Measurements from ENCODE around the gene IKZF5. TPM values are rescaled to one million over a fixed set of nuclear protein-coding genes. Genes with fewer than 3 reads are reported as not detected.

The IKZF5 gene
- total RNA-seq, 1 experiment from 2014 or later, result 3.4 TPM

- in situ Hi-C loops (cut with HindIII; ENCODE audit: low pct_unique_long_range_greater_than_20kb, low sequenced_read_pairs), result no loop called here
- no peak for DNase-seq (ENCODE audit: low read depth, low spot score)
Observed at GRCh38 chr10:123019264-123019663, 10.7 kb upstream of the IKZF5 start.

GRCh38 chr10:123018531-123018930, 9.9 kb upstream of the IKZF5 start:
- DNase-seq (ENCODE audit: low read depth, low spot score), result no peak
- in situ Hi-C loops (cut with HindIII; ENCODE audit: low pct_unique_long_range_greater_than_20kb, low sequenced_read_pairs), result no loop called here

GRCh38 chr10:123017421-123018165, 9.0 kb upstream of the IKZF5 start:
- DNase-seq (ENCODE audit: low read depth, low spot score), result no peak
- in situ Hi-C loops (cut with HindIII; ENCODE audit: low pct_unique_long_range_greater_than_20kb, low sequenced_read_pairs), result no loop called here

- in situ Hi-C loops (cut with HindIII; ENCODE audit: low pct_unique_long_range_greater_than_20kb, low sequenced_read_pairs), result no loop called here
- no peak for DNase-seq (ENCODE audit: low read depth, low spot score)
Observed at GRCh38 chr10:123016228-123016627, 7.6 kb upstream of the IKZF5 start.

GRCh38 chr10:123014772-123015171, 6.2 kb upstream of the IKZF5 start:
- in situ Hi-C loops (cut with HindIII; ENCODE audit: low pct_unique_long_range_greater_than_20kb, low sequenced_read_pairs), result no loop called here
- no peak for DNase-seq (ENCODE audit: low read depth, low spot score)

GRCh38 chr10:123013456-123014419, 5.1 kb upstream of the IKZF5 start:
- in situ Hi-C loops (cut with HindIII; ENCODE audit: low pct_unique_long_range_greater_than_20kb, low sequenced_read_pairs), result no loop called here
- no peak for DNase-seq (ENCODE audit: low read depth, low spot score)

GRCh38 chr10:123011987-123012386, 3.4 kb upstream of the IKZF5 start:
- in situ Hi-C loops (cut with HindIII; ENCODE audit: low pct_unique_long_range_greater_than_20kb, low sequenced_read_pairs), result no loop called here
- no peak for DNase-seq (ENCODE audit: low read depth, low spot score)

GRCh38 chr10:123009105-123009820, 668 bp upstream of the IKZF5 start:
- no peak for DNase-seq (ENCODE audit: low read depth, low spot score)
- in situ Hi-C loops (cut with HindIII; ENCODE audit: low pct_unique_long_range_greater_than_20kb, low sequenced_read_pairs), result no loop called here

- in situ Hi-C loops (cut with HindIII; ENCODE audit: low pct_unique_long_range_greater_than_20kb, low sequenced_read_pairs), result no loop called here
- peak; percentile 36 for DNase-seq (ENCODE audit: low read depth, low spot score)
Observed at GRCh38 chr10:123007558-123008354, 839 bp downstream of the IKZF5 start.

- in situ Hi-C loops (cut with HindIII; ENCODE audit: low pct_unique_long_range_greater_than_20kb, low sequenced_read_pairs), result no loop called here
- DNase-seq (ENCODE audit: low read depth, low spot score), result no peak
Observed at GRCh38 chr10:123004298-123004697, 4.3 kb downstream of the IKZF5 start.

GRCh38 chr10:123001370-123001769, 7.2 kb downstream of the IKZF5 start:
- in situ Hi-C loops (cut with HindIII; ENCODE audit: low pct_unique_long_range_greater_than_20kb, low sequenced_read_pairs), result no loop called here

GRCh38 chr10:123000155-123000554, 8.4 kb downstream of the IKZF5 start:
- DNase-seq (ENCODE audit: low read depth, low spot score), result no peak
- in situ Hi-C loops (cut with HindIII; ENCODE audit: low pct_unique_long_range_greater_than_20kb, low sequenced_read_pairs), result no loop called here

More at GRCh38 chr10:123001370-123001769, 7.2 kb downstream of the IKZF5 start:
- no peak for DNase-seq (ENCODE audit: low read depth, low spot score)

GRCh38 chr10:122999347-122999746, 9.2 kb downstream of the IKZF5 start:
- no peak for DNase-seq (ENCODE audit: low read depth, low spot score)
- in situ Hi-C loops (cut with HindIII; ENCODE audit: low pct_unique_long_range_greater_than_20kb, low sequenced_read_pairs), result no loop called here

- no peak for DNase-seq (ENCODE audit: low read depth, low spot score)
- in situ Hi-C loops (cut with HindIII; ENCODE audit: low pct_unique_long_range_greater_than_20kb, low sequenced_read_pairs), result no loop called here
Observed at GRCh38 chr10:122998934-122999333, 9.7 kb downstream of the IKZF5 start.

- no peak for DNase-seq (ENCODE audit: low read depth, low spot score)
- in situ Hi-C loops (cut with HindIII; ENCODE audit: low pct_unique_long_range_greater_than_20kb, low sequenced_read_pairs), result no loop called here
Observed at GRCh38 chr10:122998360-122998917, 10.2 kb downstream of the IKZF5 start.

- in situ Hi-C loops (cut with HindIII; ENCODE audit: low pct_unique_long_range_greater_than_20kb, low sequenced_read_pairs), result no loop called here
- DNase-seq (ENCODE audit: low read depth, low spot score), result no peak
Observed at GRCh38 chr10:122997864-122998263, 10.7 kb downstream of the IKZF5 start.

GRCh38 chr10:122995936-122996335, 12.7 kb downstream of the IKZF5 start:
- no peak for DNase-seq (ENCODE audit: low read depth, low spot score)
- in situ Hi-C loops (cut with HindIII; ENCODE audit: low pct_unique_long_range_greater_than_20kb, low sequenced_read_pairs), result no loop called here
